ENCODE data around the gene CENPU. TPM values are rescaled to one million over a fixed set of nuclear protein-coding genes. Genes with fewer than 3 reads are reported as not detected.

The CENPU gene
- polyA plus RNA-seq, 1 donor from 2014 or later, result 13.0 TPM

GRCh38 chr4:184747034-184747830, 13.3 kb upstream of the CENPU start:
- no peaks in the 10 kb centered on the region for H3F3A ChIP-seq (ENCODE audit: insufficient read depth, low read length, poor library complexity, severe bottlenecking)

GRCh38 chr4:184745831-184746795, 12.2 kb upstream of the CENPU start:
- Histone ChIP-seq H3K79me2 (replicated peaks; ENCODE audit: insufficient read depth, low read length) (no peaks in the 10 kb centered on the region), H3K27ac (ENCODE audit: low read length) (no peak overlapping the region), H3K4me2 (ENCODE audit: low read length) (no peak overlapping the region), H3K9me2 (ENCODE audit: insufficient read depth, low read length) (no peaks in the 10 kb centered on the region), H3K36me3 (ENCODE audit: insufficient read depth, low read length) (no peaks in the 10 kb centered on the region), H3K27me3 (ENCODE audit: insufficient read depth, low read depth, low read length) (no peaks in the 10 kb centered on the region), H3K4me3 (ENCODE audit: low read length) (no peak overlapping the region), H3K9me3 (ENCODE audit: low read length) (no peaks in the 10 kb centered on the region), H3F3A (ENCODE audit: insufficient read depth, low read length, poor library complexity, severe bottlenecking) (no peaks in the 10 kb centered on the region), H3K9ac (ENCODE audit: low read length) (no peak overlapping the region), H4K20me1 (ENCODE audit: insufficient read depth) (no peaks in the 10 kb centered on the region), H2AFZ (ENCODE audit: low read depth, low read length) (no peak overlapping the region)
- peak; percentile 72 for TF ChIP-seq RAD21 (conservative IDR thresholded peaks at IDR 0.05)
- TF ChIP-seq EP300 (conservative IDR thresholded peaks at IDR 0.05; ENCODE audit: poor library complexity, severe bottlenecking), result no peak
- TF ChIP-seq, protein P1, sequence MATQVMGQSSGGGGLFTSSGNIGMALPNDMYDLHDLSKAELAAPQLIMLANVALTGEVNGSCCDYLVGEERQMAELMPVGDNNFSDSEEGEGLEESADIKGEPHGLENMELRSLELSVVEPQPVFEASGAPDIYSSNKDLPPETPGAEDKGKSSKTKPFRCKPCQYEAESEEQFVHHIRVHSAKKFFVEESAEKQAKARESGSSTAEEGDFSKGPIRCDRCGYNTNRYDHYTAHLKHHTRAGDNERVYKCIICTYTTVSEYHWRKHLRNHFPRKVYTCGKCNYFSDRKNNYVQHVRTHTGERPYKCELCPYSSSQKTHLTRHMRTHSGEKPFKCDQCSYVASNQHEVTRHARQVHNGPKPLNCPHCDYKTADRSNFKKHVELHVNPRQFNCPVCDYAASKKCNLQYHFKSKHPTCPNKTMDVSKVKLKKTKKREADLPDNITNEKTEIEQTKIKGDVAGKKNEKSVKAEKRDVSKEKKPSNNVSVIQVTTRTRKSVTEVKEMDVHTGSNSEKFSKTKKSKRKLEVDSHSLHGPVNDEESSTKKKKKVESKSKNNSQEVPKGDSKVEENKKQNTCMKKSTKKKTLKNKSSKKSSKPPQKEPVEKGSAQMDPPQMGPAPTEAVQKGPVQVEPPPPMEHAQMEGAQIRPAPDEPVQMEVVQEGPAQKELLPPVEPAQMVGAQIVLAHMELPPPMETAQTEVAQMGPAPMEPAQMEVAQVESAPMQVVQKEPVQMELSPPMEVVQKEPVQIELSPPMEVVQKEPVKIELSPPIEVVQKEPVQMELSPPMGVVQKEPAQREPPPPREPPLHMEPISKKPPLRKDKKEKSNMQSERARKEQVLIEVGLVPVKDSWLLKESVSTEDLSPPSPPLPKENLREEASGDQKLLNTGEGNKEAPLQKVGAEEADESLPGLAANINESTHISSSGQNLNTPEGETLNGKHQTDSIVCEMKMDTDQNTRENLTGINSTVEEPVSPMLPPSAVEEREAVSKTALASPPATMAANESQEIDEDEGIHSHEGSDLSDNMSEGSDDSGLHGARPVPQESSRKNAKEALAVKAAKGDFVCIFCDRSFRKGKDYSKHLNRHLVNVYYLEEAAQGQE (IDR thresholded peaks at IDR 0.05; ENCODE audit: borderline replicate concordance), result no peak
- TF ChIP-seq EZH2 (IDR thresholded peaks at IDR 0.05; ENCODE audit: borderline replicate concordance, insufficient read depth, low read length, poor library complexity, severe bottlenecking), result no peak
- TF ChIP-seq, protein P2, sequence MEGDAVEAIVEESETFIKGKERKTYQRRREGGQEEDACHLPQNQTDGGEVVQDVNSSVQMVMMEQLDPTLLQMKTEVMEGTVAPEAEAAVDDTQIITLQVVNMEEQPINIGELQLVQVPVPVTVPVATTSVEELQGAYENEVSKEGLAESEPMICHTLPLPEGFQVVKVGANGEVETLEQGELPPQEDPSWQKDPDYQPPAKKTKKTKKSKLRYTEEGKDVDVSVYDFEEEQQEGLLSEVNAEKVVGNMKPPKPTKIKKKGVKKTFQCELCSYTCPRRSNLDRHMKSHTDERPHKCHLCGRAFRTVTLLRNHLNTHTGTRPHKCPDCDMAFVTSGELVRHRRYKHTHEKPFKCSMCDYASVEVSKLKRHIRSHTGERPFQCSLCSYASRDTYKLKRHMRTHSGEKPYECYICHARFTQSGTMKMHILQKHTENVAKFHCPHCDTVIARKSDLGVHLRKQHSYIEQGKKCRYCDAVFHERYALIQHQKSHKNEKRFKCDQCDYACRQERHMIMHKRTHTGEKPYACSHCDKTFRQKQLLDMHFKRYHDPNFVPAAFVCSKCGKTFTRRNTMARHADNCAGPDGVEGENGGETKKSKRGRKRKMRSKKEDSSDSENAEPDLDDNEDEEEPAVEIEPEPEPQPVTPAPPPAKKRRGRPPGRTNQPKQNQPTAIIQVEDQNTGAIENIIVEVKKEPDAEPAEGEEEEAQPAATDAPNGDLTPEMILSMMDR (IDR thresholded peaks at IDR 0.05; ENCODE audit: poor library complexity, severe bottlenecking), result peak; percentile 69
- no peak for TF ChIP-seq MXI1 (conservative IDR thresholded peaks at IDR 0.05; ENCODE audit: poor library complexity, severe bottlenecking)
- TF ChIP-seq SMC3 (conservative IDR thresholded peaks at IDR 0.05; ENCODE audit: poor library complexity), result peak; percentile 79
- no peak for TF ChIP-seq POLR2AphosphoS5 (IDR thresholded peaks at IDR 0.05)
- TF ChIP-seq TAF1 (IDR thresholded peaks at IDR 0.05; ENCODE audit: low read depth), result no peak

More at GRCh38 chr4:184747034-184747830, 13.3 kb upstream of the CENPU start:
- H3K27me3 ChIP-seq (ENCODE audit: insufficient read depth, low read depth, low read length), result no peaks in the 10 kb centered on the region
- H3K79me2 ChIP-seq (replicated peaks; ENCODE audit: insufficient read depth, low read length), result no peaks in the 10 kb centered on the region
- H3K9ac ChIP-seq (ENCODE audit: low read length), result no peak overlapping the region
- TF ChIP-seq MXI1 (conservative IDR thresholded peaks at IDR 0.05; ENCODE audit: poor library complexity, severe bottlenecking), result no peak
- TF ChIP-seq RAD21 (conservative IDR thresholded peaks at IDR 0.05), result no peak
- TF ChIP-seq POLR2AphosphoS5 (IDR thresholded peaks at IDR 0.05), result no peak
- no peak for TF ChIP-seq SMC3 (conservative IDR thresholded peaks at IDR 0.05; ENCODE audit: poor library complexity)
- no peaks in the 10 kb centered on the region for H4K20me1 ChIP-seq (ENCODE audit: insufficient read depth)
- H3K36me3 ChIP-seq (ENCODE audit: insufficient read depth, low read length), result no peaks in the 10 kb centered on the region
- no peaks in the 10 kb centered on the region for H3K9me3 ChIP-seq (ENCODE audit: low read length)
- H3K27ac ChIP-seq (ENCODE audit: low read length), result no peak overlapping the region
- H2AFZ ChIP-seq (ENCODE audit: low read depth, low read length), result no peak overlapping the region
- H3K9me2 ChIP-seq (ENCODE audit: insufficient read depth, low read length), result no peaks in the 10 kb centered on the region
- no peak overlapping the region for H3K4me2 ChIP-seq (ENCODE audit: low read length)
- H3K4me3 ChIP-seq (ENCODE audit: low read length), result no peak overlapping the region
